DND-41 (cell line): ENCODE data around the gene ZSWIM6.

Source experiments
- ATAC-seq: fragments of 200-7000 bp; cut with Tn5 transposase; 3 replicates; pipeline ENCODE4 v1.9.1; 2021; ENCODE audit warnings: low read depth; ENCODE audit not compliant: insufficient read depth
- DNase-seq: peaks from one replicate; pipeline ENCODE4 v3.0.0-alpha.2; 2020
- H2AFZ ChIP-seq: 2 replicates; pipeline ENCODE4 v1.6.0; 2012; ENCODE audit warnings: low read depth, low read length
- H3K27ac ChIP-seq: 2 replicates; pipeline ENCODE4 v1.5.1; 2012; ENCODE audit warnings: low read length, inconsistent platforms
- H3K27me3 ChIP-seq: fragments of 200-600 bp; sonication (generic); 2 replicates; pipeline ENCODE4 v1.6.0; 2012; ENCODE audit warnings: low read length, mild to moderate bottlenecking, inconsistent platforms; ENCODE audit not compliant: insufficient read depth, poor library complexity
- H3K36me3 ChIP-seq: 2 replicates; pipeline ENCODE4 v1.5.1; 2012; ENCODE audit warnings: low read length, inconsistent platforms; ENCODE audit not compliant: insufficient read depth
- H3K4me1 ChIP-seq: 2 replicates; pipeline ENCODE4 v1.5.1; 2012; ENCODE audit warnings: mild to moderate bottlenecking, low read length; ENCODE audit not compliant: insufficient read depth
- H3K4me2 ChIP-seq: 2 replicates; pipeline ENCODE4 v1.6.0; 2012; ENCODE audit warnings: mild to moderate bottlenecking, moderate library complexity, low read length, inconsistent platforms; ENCODE audit not compliant: insufficient read depth
- H3K4me3 ChIP-seq, 2 experiments: fragments of 200-600 bp in 1 of 2; shearing (Covaris generic) in 1 of 2; 2 replicates each; pipeline ENCODE4 v1.5.1; 2012 to 2016; ENCODE audit warnings: inconsistent platforms in 2 of 2, low read length in 2 of 2, mild to moderate bottlenecking in 2 of 2, low read depth in 1 of 2, moderate library complexity in 1 of 2
- H3K79me2 ChIP-seq: 2 replicates; pipeline ENCODE4 v1.6.0; 2012; ENCODE audit warnings: low read length, inconsistent platforms; ENCODE audit not compliant: insufficient read depth
- H3K9ac ChIP-seq: 2 replicates; pipeline ENCODE4 v1.6.0; 2012; ENCODE audit warnings: low read depth, mild to moderate bottlenecking, inconsistent platforms, low read length, moderate library complexity
- H3K9me3 ChIP-seq: 2 replicates; pipeline ENCODE4 v1.5.1; 2012; ENCODE audit warnings: low read length, moderate library complexity, mild to moderate bottlenecking, inconsistent platforms; ENCODE audit not compliant: insufficient read depth, severe bottlenecking
- H4K20me1 ChIP-seq: 2 replicates; pipeline ENCODE4 v1.6.0; 2012; ENCODE audit warnings: low read length; ENCODE audit not compliant: insufficient read depth
- EZH2 ChIP-seq: IDR thresholded peaks from 3 replicates; pipeline ENCODE4 v1.6.1; 2012; ENCODE audit warnings: borderline replicate concordance, low read depth, mild to moderate bottlenecking, moderate library complexity, low read length, inconsistent platforms; ENCODE audit not compliant: severe bottlenecking
- TF ChIP-seq, protein P1 (sequence below): IDR thresholded peaks from 2 replicates; pipeline ENCODE4 v1.5.1; 2012; ENCODE audit warnings: borderline replicate concordance, low read length, moderate library complexity, mild to moderate bottlenecking; ENCODE audit not compliant: poor library complexity, severe bottlenecking; ENCODE audit errors: extremely low read depth

Gene ZSWIM6

DNA sequence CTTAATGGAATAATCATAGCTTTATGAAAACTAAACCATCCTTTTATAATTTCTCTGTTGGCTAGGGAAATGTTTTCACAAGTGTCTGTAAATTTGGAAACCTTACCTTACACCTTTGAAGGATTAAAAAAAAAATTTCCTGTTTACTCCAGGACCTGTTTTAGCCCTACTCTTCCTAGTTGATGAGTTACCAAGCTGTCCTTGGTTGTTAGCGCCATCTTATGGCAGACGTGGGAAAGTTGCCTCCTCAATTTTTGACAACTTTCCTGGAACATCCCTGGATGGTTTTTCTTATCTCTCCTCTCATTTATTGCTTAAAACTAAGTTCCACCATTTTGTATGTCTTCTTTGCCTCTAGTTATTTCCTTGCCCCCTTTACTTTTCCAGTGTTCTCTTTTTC is 25.7 kb downstream of the ZSWIM6 start:
- no peak for DNase-seq
- Histone ChIP-seq H4K20me1 (no peaks in the 10 kb centered on the region), H2AFZ (no peak overlapping the region)

DNA sequence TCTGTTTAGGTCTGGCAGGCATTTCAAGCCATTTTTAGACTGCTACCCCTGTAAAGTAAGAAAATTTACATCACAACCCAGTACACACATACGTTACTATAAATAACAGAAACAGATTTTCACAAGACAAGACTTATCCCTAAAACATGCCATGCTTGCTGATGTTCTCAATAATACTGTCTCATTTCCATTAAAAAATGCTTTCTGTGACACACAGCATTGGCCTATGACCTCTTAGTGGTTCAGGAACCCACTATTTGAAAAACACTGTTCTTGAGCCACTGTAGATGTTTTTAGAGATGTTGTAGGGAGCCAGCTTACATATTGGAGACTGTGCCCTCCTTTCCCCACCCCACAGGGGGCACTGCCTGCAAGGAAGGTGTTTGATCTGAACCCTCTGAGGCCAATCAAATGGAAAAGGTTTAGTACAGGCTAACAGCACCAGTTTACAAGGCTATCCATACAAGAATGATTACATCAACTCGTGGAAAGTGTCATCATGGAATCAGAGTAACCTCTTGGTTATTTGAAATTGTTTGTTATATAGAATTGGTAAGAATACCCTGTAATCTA is 30.8 kb downstream of the ZSWIM6 start:
- Histone ChIP-seq H3K9me3 (peaks cover 1% of the 10 kb centered on the region), H3K36me3 (no peaks in the 10 kb centered on the region), H3K27me3 (no peaks in the 10 kb centered on the region), H4K20me1 (no peaks in the 10 kb centered on the region), H3K4me1 (no peaks in the 10 kb centered on the region), H3K4me3 (no peak overlapping the region), H3K79me2 (no peaks in the 10 kb centered on the region), H3K4me2 (no peak overlapping the region), H3K27ac (no peak overlapping the region), H3K9ac (no peak overlapping the region), H2AFZ (no peak overlapping the region)
- DNase-seq (no peak), ATAC-seq (no peak)
- no peak for TF ChIP-seq EZH2
- TF ChIP-seq, protein P1, sequence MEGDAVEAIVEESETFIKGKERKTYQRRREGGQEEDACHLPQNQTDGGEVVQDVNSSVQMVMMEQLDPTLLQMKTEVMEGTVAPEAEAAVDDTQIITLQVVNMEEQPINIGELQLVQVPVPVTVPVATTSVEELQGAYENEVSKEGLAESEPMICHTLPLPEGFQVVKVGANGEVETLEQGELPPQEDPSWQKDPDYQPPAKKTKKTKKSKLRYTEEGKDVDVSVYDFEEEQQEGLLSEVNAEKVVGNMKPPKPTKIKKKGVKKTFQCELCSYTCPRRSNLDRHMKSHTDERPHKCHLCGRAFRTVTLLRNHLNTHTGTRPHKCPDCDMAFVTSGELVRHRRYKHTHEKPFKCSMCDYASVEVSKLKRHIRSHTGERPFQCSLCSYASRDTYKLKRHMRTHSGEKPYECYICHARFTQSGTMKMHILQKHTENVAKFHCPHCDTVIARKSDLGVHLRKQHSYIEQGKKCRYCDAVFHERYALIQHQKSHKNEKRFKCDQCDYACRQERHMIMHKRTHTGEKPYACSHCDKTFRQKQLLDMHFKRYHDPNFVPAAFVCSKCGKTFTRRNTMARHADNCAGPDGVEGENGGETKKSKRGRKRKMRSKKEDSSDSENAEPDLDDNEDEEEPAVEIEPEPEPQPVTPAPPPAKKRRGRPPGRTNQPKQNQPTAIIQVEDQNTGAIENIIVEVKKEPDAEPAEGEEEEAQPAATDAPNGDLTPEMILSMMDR: peak; percentile 17

More for the DNA sequence above, 25.7 kb downstream of the ZSWIM6 start:
- Histone ChIP-seq H3K4me3 (no peak overlapping the region), H3K9ac (no peak overlapping the region), H3K4me1 (no peaks in the 10 kb centered on the region), H3K79me2 (0 out of 2 replicates have a peak, but pooled peaks cover 1% of the 10 kb centered on the region), H3K36me3 (no peaks in the 10 kb centered on the region), H3K27ac (no peak overlapping the region), H3K9me3 (peaks cover 10% of the 10 kb centered on the region), H3K4me2 (no peak overlapping the region), H3K27me3 (no peaks in the 10 kb centered on the region)
- no peak for ATAC-seq
- TF ChIP-seq, protein P1: peak; percentile 47
- no peak for TF ChIP-seq EZH2

DNA sequence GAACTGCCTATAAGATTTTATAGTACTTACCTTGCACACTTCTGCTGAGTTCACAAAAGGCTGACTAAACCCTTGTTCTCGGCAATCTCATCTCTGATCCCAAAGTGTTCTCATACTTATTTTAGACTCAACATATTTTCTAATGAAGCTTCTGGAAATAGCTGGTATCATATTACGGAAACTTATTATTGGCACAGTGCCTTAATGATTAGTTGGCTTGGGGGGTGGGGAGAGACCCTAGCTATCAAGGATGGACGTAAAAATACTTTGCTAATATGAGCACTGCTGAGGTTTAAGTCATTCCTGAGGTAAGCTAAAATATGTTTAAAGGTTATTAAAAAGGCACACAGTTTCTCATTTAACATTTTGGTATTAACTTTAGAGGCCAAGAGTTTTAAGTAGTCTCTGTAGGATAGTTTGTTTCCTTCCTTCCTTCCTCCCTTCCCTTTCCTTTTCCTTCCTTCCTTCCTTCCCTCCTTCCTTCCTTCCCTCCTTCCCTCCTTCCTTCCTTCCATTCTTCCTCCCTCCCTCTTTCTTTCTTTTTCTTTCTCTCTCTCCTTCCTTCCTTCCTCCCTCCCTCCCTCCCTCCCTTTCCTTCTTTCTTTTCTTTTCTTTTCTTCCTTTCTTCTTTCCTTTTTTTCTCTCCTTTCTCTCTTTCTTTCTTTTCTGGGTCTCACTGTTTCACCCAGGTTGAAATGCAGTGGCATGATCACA is 31.5 kb downstream of the ZSWIM6 start:
- Histone ChIP-seq H4K20me1 (no peaks in the 10 kb centered on the region), H3K79me2 (no peaks in the 10 kb centered on the region)

More for the DNA sequence above, 31.5 kb downstream of the ZSWIM6 start:
- Histone ChIP-seq H3K4me3 (no peak overlapping the region), H3K4me2 (no peak overlapping the region), H3K9me3 (no peaks in the 10 kb centered on the region), H2AFZ (no peak overlapping the region), H3K36me3 (no peaks in the 10 kb centered on the region), H3K9ac (no peak overlapping the region), H3K27me3 (no peaks in the 10 kb centered on the region), H3K27ac (no peak overlapping the region), H3K4me1 (no peaks in the 10 kb centered on the region)
- DNase-seq (no peak), ATAC-seq (no peak)
- TF ChIP-seq, protein P1: no peak
- no peak for TF ChIP-seq EZH2
